ENCODE results near the gene MND1. TPM values are rescaled to one million over a fixed set of nuclear protein-coding genes. Genes with fewer than 3 reads are reported as not detected.

Gene MND1
- total and polyA plus RNA-seq, 5 experiments from 2014 or later: not detected

GRCh38 chr4:153387981-153388380, 43.5 kb downstream of the MND1 start:
- POLR2A ChIA-PET: no interaction called here
- Mint-ChIP-seq H3K36me3 (peaks cover 0 to 5% (median 4%) of the 10 kb centered on the region in 3 donors), H3K4me1 (no peaks in the 10 kb centered on the region), H3K27me3 (no peaks in the 10 kb centered on the region), H3K4me3 (no peak overlapping the region), H3K27ac (no peak overlapping the region), H3K9me3 (no peaks in the 10 kb centered on the region)
- no peak for ATAC-seq
- DNase-seq: no peak

- Mint-ChIP-seq H3K4me1 (peaks cover 2 to 3% (median 2%) of the 10 kb centered on the region in 4 donors), H3K27ac (no peak overlapping the region), H3K36me3 (no peaks in the 10 kb centered on the region), H3K27me3 (no peaks in the 10 kb centered on the region), H3K4me3 (no peak overlapping the region), H3K9me3 (no peaks in the 10 kb centered on the region)
- POLR2A ChIA-PET: interaction anchor here (0.7 kb wide), 2 partner anchors 22 to 48 kb away, joined by 3 to 5 read pairs; no protein-coding TSS in a partner anchor
- ATAC-seq (no peak), DNase-seq (no peak)
Observed at GRCh38 chr4:153393397-153393796, 48.9 kb downstream of the MND1 start.

GRCh38 chr4:153394945-153395344, 50.5 kb downstream of the MND1 start:
- no peak for DNase-seq
- Mint-ChIP-seq H3K36me3 (no peaks in the 10 kb centered on the region), H3K4me1 (peaks cover 8 to 14% (median 13%) of the 10 kb centered on the region in 4 donors), H3K4me3 (no peak overlapping the region), H3K9me3 (no peaks in the 10 kb centered on the region), H3K27ac (no peak overlapping the region), H3K27me3 (no peaks in the 10 kb centered on the region)
- no peak for ATAC-seq
- POLR2A ChIA-PET: no interaction called here

- H3K27ac Mint-ChIP-seq: peak overlapping the region; percentile 34 to 92 (median 86)
- H3K4me1 Mint-ChIP-seq: peaks cover 8 to 14% (median 13%) of the 10 kb centered on the region in 4 donors
- peak overlapping the region in 5 of 10 donors; percentile 2 to 15 (median 10) for H3K4me3 Mint-ChIP-seq
- no peaks in the 10 kb centered on the region for H3K9me3 Mint-ChIP-seq
- POLR2A ChIA-PET: no interaction called here
- ATAC-seq (peak; percentile 91 to 99), DNase-seq (peak in 4 of 10 donors; percentile 4 to 64 (median 30))
- no peaks in the 10 kb centered on the region for H3K27me3 Mint-ChIP-seq
- no peaks in the 10 kb centered on the region for H3K36me3 Mint-ChIP-seq
Observed at GRCh38 chr4:153398713-153399112, 54.2 kb downstream of the MND1 start.

GRCh38 chr4:153399358-153399757, 54.9 kb downstream of the MND1 start:
- ATAC-seq: no peak
- DNase-seq: no peak
- Mint-ChIP-seq H3K9me3 (no peaks in the 10 kb centered on the region), H3K4me3 (peak overlapping the region in 2 of 10 donors; percentile 2 to 13), H3K4me1 (peaks cover 8 to 14% (median 13%) of the 10 kb centered on the region in 4 donors), H3K27ac (peak overlapping the region; percentile 34 to 92 (median 86)), H3K36me3 (peaks cover 0 to 2% (median 1%) of the 10 kb centered on the region in 3 donors), H3K27me3 (no peaks in the 10 kb centered on the region)
- POLR2A ChIA-PET: no interaction called here

GRCh38 chr4:153401501-153401900, 57.0 kb downstream of the MND1 start:
- ATAC-seq: no peak
- H3K27ac Mint-ChIP-seq: no peak overlapping the region
- peaks cover 0 to 4% (median 4%) of the 10 kb centered on the region in 3 donors for H3K36me3 Mint-ChIP-seq
- DNase-seq: no peak
- no peak overlapping the region for H3K4me3 Mint-ChIP-seq
- no peaks in the 10 kb centered on the region for H3K27me3 Mint-ChIP-seq
- POLR2A ChIA-PET: no interaction called here
- peaks cover 8 to 14% (median 13%) of the 10 kb centered on the region in 4 donors for H3K4me1 Mint-ChIP-seq
- no peaks in the 10 kb centered on the region for H3K9me3 Mint-ChIP-seq

GRCh38 chr4:153402366-153402765, 57.9 kb downstream of the MND1 start:
- H3K36me3 Mint-ChIP-seq: peaks cover 0 to 7% (median 4%) of the 10 kb centered on the region in 3 donors
- peaks cover 8 to 14% (median 13%) of the 10 kb centered on the region in 4 donors for H3K4me1 Mint-ChIP-seq
- DNase-seq (no peak), ATAC-seq (no peak)
- H3K27ac Mint-ChIP-seq: no peak overlapping the region
- no peak overlapping the region for H3K4me3 Mint-ChIP-seq
- no peaks in the 10 kb centered on the region for H3K9me3 Mint-ChIP-seq
- POLR2A ChIA-PET: no interaction called here
- H3K27me3 Mint-ChIP-seq: no peaks in the 10 kb centered on the region

GRCh38 chr4:153403726-153404125, 59.2 kb downstream of the MND1 start:
- ATAC-seq: no peak
- DNase-seq: no peak
- Mint-ChIP-seq H3K27me3 (no peaks in the 10 kb centered on the region), H3K4me1 (peaks cover 5 to 8% (median 7%) of the 10 kb centered on the region in 4 donors), H3K27ac (no peak overlapping the region), H3K36me3 (peaks cover 0 to 7% (median 4%) of the 10 kb centered on the region in 3 donors), H3K4me3 (no peak overlapping the region), H3K9me3 (no peaks in the 10 kb centered on the region)
- POLR2A ChIA-PET: no interaction called here

- H3K27me3 Mint-ChIP-seq: no peaks in the 10 kb centered on the region
- no peak for ATAC-seq
- no peaks in the 10 kb centered on the region for H3K9me3 Mint-ChIP-seq
- peaks cover 1 to 11% (median 7%) of the 10 kb centered on the region in 4 donors for H3K4me1 Mint-ChIP-seq
- peaks cover 0 to 7% (median 4%) of the 10 kb centered on the region in 3 donors for H3K36me3 Mint-ChIP-seq
- POLR2A ChIA-PET: no interaction called here
- no peak overlapping the region for H3K4me3 Mint-ChIP-seq
- DNase-seq: no peak
- peak overlapping the region in 1 of 10 donors; percentile 13 for H3K27ac Mint-ChIP-seq
Observed at GRCh38 chr4:153407906-153408305, 63.4 kb downstream of the MND1 start.

GRCh38 chr4:153408932-153409331, 64.4 kb downstream of the MND1 start:
- no peaks in the 10 kb centered on the region for H3K27me3 Mint-ChIP-seq
- POLR2A ChIA-PET: no interaction called here
- ATAC-seq: no peak
- no peak overlapping the region for H3K4me3 Mint-ChIP-seq
- peaks cover 1 to 11% (median 7%) of the 10 kb centered on the region in 4 donors for H3K4me1 Mint-ChIP-seq
- H3K9me3 Mint-ChIP-seq: no peaks in the 10 kb centered on the region
- no peak overlapping the region for H3K27ac Mint-ChIP-seq
- peaks cover 0 to 7% (median 4%) of the 10 kb centered on the region in 3 donors for H3K36me3 Mint-ChIP-seq
- DNase-seq: no peak

GRCh38 chr4:153409412-153409811, 64.9 kb downstream of the MND1 start:
- POLR2A ChIA-PET: interaction anchor here (1.1 kb wide), 1 partner anchor 17 kb away, joined by 5 read pairs; no protein-coding TSS in a partner anchor
- ATAC-seq (no peak), DNase-seq (no peak)

GRCh38 chr4:153409924-153410501, 65.5 kb downstream of the MND1 start:
- Mint-ChIP-seq H3K27me3 (no peaks in the 10 kb centered on the region), H3K4me3 (no peak overlapping the region), H3K4me1 (peaks cover 1 to 11% (median 7%) of the 10 kb centered on the region in 4 donors), H3K27ac (no peak overlapping the region), H3K36me3 (peaks cover 0 to 3% (median 0%) of the 10 kb centered on the region in 3 donors), H3K9me3 (no peaks in the 10 kb centered on the region)
- ATAC-seq (no peak), DNase-seq (no peak)
- POLR2A ChIA-PET: interaction anchor here (1.1 kb wide), 1 partner anchor 16 kb away, joined by 5 read pairs; no protein-coding TSS in a partner anchor

More at GRCh38 chr4:153409412-153409811, 64.9 kb downstream of the MND1 start:
- Mint-ChIP-seq H3K4me1 (peaks cover 1 to 11% (median 7%) of the 10 kb centered on the region in 4 donors), H3K27ac (no peak overlapping the region), H3K4me3 (no peak overlapping the region), H3K36me3 (peaks cover 0 to 4% (median 2%) of the 10 kb centered on the region in 3 donors), H3K27me3 (no peaks in the 10 kb centered on the region), H3K9me3 (no peaks in the 10 kb centered on the region)

- DNase-seq (no peak), ATAC-seq (no peak)
- H3K4me3 Mint-ChIP-seq: no peak overlapping the region
- peaks cover 1 to 16% (median 12%) of the 10 kb centered on the region in 4 donors for H3K4me1 Mint-ChIP-seq
- POLR2A ChIA-PET: no interaction called here
- H3K27me3 Mint-ChIP-seq: no peaks in the 10 kb centered on the region
- H3K27ac Mint-ChIP-seq: no peak overlapping the region
- H3K9me3 Mint-ChIP-seq: no peaks in the 10 kb centered on the region
- H3K36me3 Mint-ChIP-seq: no peaks in the 10 kb centered on the region
Observed at GRCh38 chr4:153413842-153414241, 69.4 kb downstream of the MND1 start.

Data from naive thymus-derived CD8-positive, alpha-beta T cell (primary cell).